B cell (primary cell): ENCODE measurements around the gene AMDHD2. TPM values are rescaled to one million over a fixed set of nuclear protein-coding genes. Genes with fewer than 3 reads are reported as not detected.

Source experiments
- ATAC-seq: fragments of 200-7000 bp; cut with Tn5 transposase; one replicate; pipeline ENCODE4 v1.10.0; 2021; ENCODE audit warnings: low read depth, mild to moderate bottlenecking, moderate number of reproducible peaks, moderate library complexity
- CTCF ChIA-PET: fragments of 350-600 bp; sonication (Branson Sonifier 250); formaldehyde crosslinking; loops from one replicate; lab custom pipeline; 2021; ENCODE audit warnings: antibody characterized with exemption, inconsistent platforms; lab: Charles Lee
- POLR2A ChIA-PET: fragments of 350-600 bp; sonication (Branson Sonifier 250); formaldehyde crosslinking; loops from one replicate; lab custom pipeline; 2021; ENCODE audit warnings: antibody characterized with exemption; lab: Charles Lee
- DNase-seq: peaks from one replicate; pipeline ENCODE4 v3.0.0; 2013
- H2AFZ ChIP-seq: 2 replicates; pipeline ENCODE4 v1.6.1; 2012; ENCODE audit warnings: mild to moderate bottlenecking, low read depth, low read length; ENCODE audit not compliant: insufficient read depth, poor library complexity, severe bottlenecking
- H3K27ac ChIP-seq, 2 donors: 1 replicate in 1 of 2; 2 replicates in 1 of 2; pipeline ENCODE4 v1.5.1; 2012 to 2013; ENCODE audit warnings: low read length in 2 of 2, mild to moderate bottlenecking in 2 of 2, moderate library complexity in 1 of 2
- H3K27me3 ChIP-seq, 4 experiments: fragments of 200-600 bp in 1 of 4; sonication (generic) in 1 of 4; replicated peaks in 1 of 4; 1 replicate in 2 of 4; 2 replicates in 2 of 4; pipeline versions ENCODE4 v1.6.1 to v1.7.0; 2013 to 2016; ENCODE audit warnings: low read length in 3 of 4, mild to moderate bottlenecking in 2 of 4, mixed read lengths in 1 of 4, moderate library complexity in 1 of 4; ENCODE audit not compliant: insufficient read depth in 4 of 4, control insufficient read depth in 3 of 4; ENCODE audit errors: control extremely low read depth in 1 of 4
- H3K36me3 ChIP-seq, 2 experiments: replicated peaks in 1 of 2; 1 replicate in 1 of 2; 2 replicates in 1 of 2; pipeline versions ENCODE4 v1.6.1 to v1.7.1; 2013; ENCODE audit warnings: low read length in 1 of 2; ENCODE audit not compliant: insufficient read depth in 2 of 2, control insufficient read depth in 1 of 2; ENCODE audit errors: control extremely low read depth in 1 of 2, extremely low read depth in 1 of 2
- H3K4me1 ChIP-seq, 2 donors: fragments of 200-600 bp in 1 of 2; sonication (generic) in 1 of 2; 1 replicate in 1 of 2; 2 replicates in 1 of 2; pipeline versions ENCODE4 v1.5.1 to v1.6.1; 2013 to 2017; ENCODE audit warnings: low read length in 2 of 2; ENCODE audit not compliant: control insufficient read depth in 2 of 2, insufficient read depth in 2 of 2
- H3K4me2 ChIP-seq: replicated peaks from 2 replicates; pipeline ENCODE3; 2012; ENCODE audit warnings: mild to moderate bottlenecking, low read depth, low read length; ENCODE audit not compliant: poor library complexity, severe bottlenecking
- H3K4me3 ChIP-seq, 5 experiments: fragments of 200-600 bp in 1 of 5; sonication (generic) in 1 of 5; 1 replicate in 3 of 5; 2 replicates in 2 of 5; pipeline versions ENCODE4 v1.5.1 to v1.7.0; 2011 to 2016; ENCODE audit warnings: low read length in 4 of 5, mild to moderate bottlenecking in 4 of 5, low read depth in 2 of 5, control low read depth in 1 of 5, moderate library complexity in 1 of 5; ENCODE audit not compliant: insufficient read depth in 1 of 5; ENCODE audit errors: control extremely low read depth in 1 of 5, extremely low read depth in 1 of 5
- H3K79me2 ChIP-seq: fragments of 200-600 bp; sonication (generic); one replicate; pipeline ENCODE4 v1.6.0; 2016; ENCODE audit warnings: low read length; ENCODE audit not compliant: control insufficient read depth, insufficient read depth
- H3K9ac ChIP-seq: fragments of 200-600 bp; sonication (generic); 2 replicates; pipeline ENCODE4 v1.6.1; 2017; ENCODE audit warnings: mild to moderate bottlenecking, low read length, moderate library complexity
- H3K9me3 ChIP-seq, 3 donors: one replicate each; pipeline versions ENCODE4 v1.6.1 to v1.7.1; 2013; ENCODE audit warnings: low read length in 2 of 3; ENCODE audit not compliant: control insufficient read depth in 2 of 3, insufficient read depth in 1 of 3; ENCODE audit errors: control extremely low read depth in 1 of 3
- H4K20me1 ChIP-seq: 2 replicates; pipeline ENCODE4 v1.6.0; 2012; ENCODE audit warnings: mild to moderate bottlenecking, low read length; ENCODE audit not compliant: insufficient read depth, control insufficient read depth, poor library complexity, severe bottlenecking
- H3K27ac Mint-ChIP-seq: one replicate; pipeline ENCODE4 v1.8.0; 2021; ENCODE audit warnings: mixed read lengths
- H3K27me3 Mint-ChIP-seq: one replicate; pipeline ENCODE4 v1.8.0; 2021; ENCODE audit warnings: mixed read lengths
- H3K4me1 Mint-ChIP-seq: one replicate; pipeline ENCODE4 v1.8.0; 2021; ENCODE audit warnings: mixed read lengths
- H3K4me3 Mint-ChIP-seq: one replicate; pipeline ENCODE4 v1.8.0; 2021; ENCODE audit warnings: mixed read lengths
- H3K9me3 Mint-ChIP-seq: one replicate; pipeline ENCODE4 v1.8.0; 2022; ENCODE audit warnings: mixed read lengths; ENCODE audit not compliant: insufficient read depth
- EZH2 ChIP-seq: IDR thresholded peaks from 2 replicates; pipeline ENCODE4 v1.6.1; 2012; ENCODE audit warnings: borderline replicate concordance, low read depth, mild to moderate bottlenecking, moderate library complexity, low read length; ENCODE audit not compliant: insufficient read depth, poor library complexity, severe bottlenecking
- WGBS: methylation state at CpG from one replicate; pipeline ENCODE4 v1.1.5; 2013; ENCODE audit warnings: missing lambda C conversion rate; ENCODE audit not compliant: insufficient coverage; 5-methylcytosine and 5-hydroxymethylcytosine counted together
- intact Hi-C: fragments of 100-400 bp; cut with micrococcal nuclease; formaldehyde crosslinking; loops from one replicate; pipeline ENCODE4 v1.10.0; 2022
- polyA minus RNA-seq: library from RNA; depleted of rRNA, polyadenylated mRNA; stranded (reverse); fragments of >200 nt; gene quantifications from 2 replicates; pipeline ENCODE4 v1.2.3, GENCODE V29; 2012
- polyA plus RNA-seq: library from polyadenylated mRNA; depleted of rRNA; stranded (reverse); fragments of >200 nt; gene quantifications from 2 replicates; pipeline ENCODE4 v1.2.3, GENCODE V29; 2012
- total RNA-seq, 2 donors: library from RNA; stranded (reverse); fragments of 120-200 nt in 1 of 2; gene quantifications; 1 replicate in 1 of 2; 2 replicates in 1 of 2; pipeline versions ENCODE4 v1.2.3 to v1.2.4, GENCODE V29; 2013 to 2022
- TF ChIP-seq, protein P1 (sequence below): fragments of 200-600 bp; IDR thresholded peaks from one replicate; pipeline ENCODE4 v1.8.0; 2022; ENCODE audit warnings: antibody characterized with exemption, mild to moderate bottlenecking

Gene AMDHD2, protein sequence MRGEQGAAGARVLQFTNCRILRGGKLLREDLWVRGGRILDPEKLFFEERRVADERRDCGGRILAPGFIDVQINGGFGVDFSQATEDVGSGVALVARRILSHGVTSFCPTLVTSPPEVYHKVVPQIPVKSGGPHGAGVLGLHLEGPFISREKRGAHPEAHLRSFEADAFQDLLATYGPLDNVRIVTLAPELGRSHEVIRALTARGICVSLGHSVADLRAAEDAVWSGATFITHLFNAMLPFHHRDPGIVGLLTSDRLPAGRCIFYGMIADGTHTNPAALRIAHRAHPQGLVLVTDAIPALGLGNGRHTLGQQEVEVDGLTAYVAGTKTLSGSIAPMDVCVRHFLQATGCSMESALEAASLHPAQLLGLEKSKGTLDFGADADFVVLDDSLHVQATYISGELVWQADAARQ
- 209 and 226 TPM in 2 replicates for total RNA-seq
- 47.1 TPM for total RNA-seq (2013)
- 133 and 140 TPM in 2 replicates for polyA plus RNA-seq
- polyA minus RNA-seq, result 162 and 262 TPM in 2 replicates

DNA sequence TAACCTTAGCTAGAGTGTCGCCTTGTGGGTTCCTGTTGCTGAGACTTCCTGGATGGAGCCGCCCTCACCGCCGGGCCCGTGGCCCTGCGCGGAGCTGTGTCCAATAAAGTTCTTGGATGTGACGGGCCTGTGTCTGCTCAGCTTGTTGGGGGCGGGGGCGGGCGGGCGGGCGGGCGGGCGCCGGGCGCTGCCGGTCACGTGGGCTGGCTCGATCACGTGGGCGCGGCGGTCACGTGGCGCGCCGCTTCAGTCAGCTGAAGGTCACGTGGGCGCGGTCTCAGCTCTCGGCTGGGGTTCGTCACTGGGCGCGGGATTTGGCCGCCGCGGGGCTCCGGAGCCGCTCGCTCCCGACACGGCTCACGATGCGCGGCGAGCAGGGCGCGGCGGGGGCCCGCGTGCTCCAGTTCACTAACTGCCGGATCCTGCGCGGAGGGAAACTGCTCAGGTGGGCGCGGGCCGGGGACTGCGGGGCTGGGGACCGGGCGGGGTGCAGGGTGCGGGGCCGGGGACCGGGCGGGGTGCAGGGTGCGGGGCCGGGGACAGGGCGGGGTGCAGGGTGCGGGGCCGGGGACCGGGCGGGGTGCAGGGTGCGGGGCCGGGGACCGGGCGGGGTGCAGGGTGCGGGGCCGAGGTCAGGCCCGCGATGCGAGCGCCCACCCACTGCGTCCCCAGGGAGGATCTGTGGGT is at the start of gene AMDHD2:
Gene AMDHD2 (plus strand): TSS at position 275 of the 687 bp plus-strand sequence. CDS start 88 bp downstream, at position 363.
- no peak within 1 kb of the TSS for H2AFZ ChIP-seq
- peak; percentile 60 for ATAC-seq
- ChIA-PET POLR2A (interaction anchor here (0.7 to 3.0 kb wide), 9 partner anchors 10 to 1059 kb away, joined by 3 to 66 read pairs (median 5); partner anchors contain the start of genes CEMP1, PDPK1 and TBC1D24), CTCF (interaction anchor here (0.6 to 1.9 kb wide), 8 partner anchors 10 to 325 kb away, joined by 3 to 12 read pairs (median 4); partner anchors contain the start of genes CEMP1 and ECI1)
- H3K4me2 ChIP-seq, result peak within 1 kb of the TSS; percentile 75
- Mint-ChIP-seq H3K4me3 (peak within 1 kb of the TSS; percentile 93), H3K4me1 (peaks cover 64% of the 10 kb centered on the region), H3K27me3 (no peaks in the 10 kb centered on the region), H3K9me3 (no peaks in the 10 kb centered on the region), H3K27ac (peak within 1 kb of the TSS; percentile 98)
- no peak for TF ChIP-seq EZH2
- TF ChIP-seq, protein P1, sequence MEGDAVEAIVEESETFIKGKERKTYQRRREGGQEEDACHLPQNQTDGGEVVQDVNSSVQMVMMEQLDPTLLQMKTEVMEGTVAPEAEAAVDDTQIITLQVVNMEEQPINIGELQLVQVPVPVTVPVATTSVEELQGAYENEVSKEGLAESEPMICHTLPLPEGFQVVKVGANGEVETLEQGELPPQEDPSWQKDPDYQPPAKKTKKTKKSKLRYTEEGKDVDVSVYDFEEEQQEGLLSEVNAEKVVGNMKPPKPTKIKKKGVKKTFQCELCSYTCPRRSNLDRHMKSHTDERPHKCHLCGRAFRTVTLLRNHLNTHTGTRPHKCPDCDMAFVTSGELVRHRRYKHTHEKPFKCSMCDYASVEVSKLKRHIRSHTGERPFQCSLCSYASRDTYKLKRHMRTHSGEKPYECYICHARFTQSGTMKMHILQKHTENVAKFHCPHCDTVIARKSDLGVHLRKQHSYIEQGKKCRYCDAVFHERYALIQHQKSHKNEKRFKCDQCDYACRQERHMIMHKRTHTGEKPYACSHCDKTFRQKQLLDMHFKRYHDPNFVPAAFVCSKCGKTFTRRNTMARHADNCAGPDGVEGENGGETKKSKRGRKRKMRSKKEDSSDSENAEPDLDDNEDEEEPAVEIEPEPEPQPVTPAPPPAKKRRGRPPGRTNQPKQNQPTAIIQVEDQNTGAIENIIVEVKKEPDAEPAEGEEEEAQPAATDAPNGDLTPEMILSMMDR, result no peak
- peak within 1 kb of the TSS; percentile 65 for H3K9ac ChIP-seq
- under 1% methylated on average over 80 of the region's 83 CpGs for WGBS
- peak within 1 kb of the TSS; percentile 93 for H3K27ac ChIP-seq
- DNase-seq, result peak; percentile 95
- peaks cover 83% of the 10 kb centered on the region for H3K79me2 ChIP-seq
- no peaks in the 10 kb centered on the region for H3K27me3 ChIP-seq
- peaks cover 50% of the 10 kb centered on the region for H4K20me1 ChIP-seq
- peak within 1 kb of the TSS; percentile 2 to 69 (median 60) for H3K4me3 ChIP-seq
- intact Hi-C loops, result loop anchor here (1.0 kb wide), 2 partner anchors 12 to 13 kb away; no protein-coding TSS in a partner anchor
- peaks cover 0 to 50% of the 10 kb centered on the region in 2 experiments for H3K36me3 ChIP-seq
- H3K4me1 ChIP-seq, result peaks cover 51 to 57% of the 10 kb centered on the region in 2 donors
- peaks cover 0 to 3% (median 0%) of the 10 kb centered on the region in 3 donors for H3K9me3 ChIP-seq
